Testis (tissue), 2 donors: ENCODE measurements around the gene THAP4.

ENCODE experiments used
- POLR2A ChIP-seq: fragments of 450-650 bp; IDR thresholded peaks from one replicate; pipeline ENCODE4 v1.6.1; 2017; ENCODE audit warnings: antibody characterized with exemption, mild to moderate bottlenecking, moderate library complexity
- TF ChIP-seq, protein P1 (sequence below), 3 experiments: fragments of 450-650 bp in 2 of 3; fragments of 200-600 bp in 1 of 3; sonication (generic) in 1 of 3; IDR thresholded peaks; one replicate each; pipeline ENCODE4 v1.5.1; 2016 to 2019; ENCODE audit warnings: antibody characterized with exemption in 3 of 3, mild to moderate bottlenecking in 2 of 3, moderate library complexity in 1 of 3

DNA sequence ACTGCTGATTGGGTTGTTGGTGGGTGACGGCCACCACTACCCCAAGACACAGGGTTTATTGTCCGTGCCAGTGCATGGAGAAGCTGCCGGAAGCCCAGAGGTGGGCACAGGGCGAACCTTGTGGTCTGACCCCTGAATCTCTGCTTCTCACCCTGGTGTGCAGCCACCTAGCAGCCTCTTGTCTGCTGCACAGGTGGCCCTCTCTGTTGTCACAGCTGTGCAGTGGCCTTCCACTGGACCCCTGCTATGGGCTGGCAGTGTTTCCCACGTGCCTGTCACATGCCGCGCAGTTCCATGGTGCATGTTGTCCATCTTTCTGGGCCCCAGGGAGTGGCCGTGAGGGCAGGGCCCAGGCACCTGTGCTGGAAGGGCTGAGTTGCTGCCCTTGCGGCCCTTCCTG lies 15.8 kb upstream of the THAP4 start:
- TF ChIP-seq, protein P1, sequence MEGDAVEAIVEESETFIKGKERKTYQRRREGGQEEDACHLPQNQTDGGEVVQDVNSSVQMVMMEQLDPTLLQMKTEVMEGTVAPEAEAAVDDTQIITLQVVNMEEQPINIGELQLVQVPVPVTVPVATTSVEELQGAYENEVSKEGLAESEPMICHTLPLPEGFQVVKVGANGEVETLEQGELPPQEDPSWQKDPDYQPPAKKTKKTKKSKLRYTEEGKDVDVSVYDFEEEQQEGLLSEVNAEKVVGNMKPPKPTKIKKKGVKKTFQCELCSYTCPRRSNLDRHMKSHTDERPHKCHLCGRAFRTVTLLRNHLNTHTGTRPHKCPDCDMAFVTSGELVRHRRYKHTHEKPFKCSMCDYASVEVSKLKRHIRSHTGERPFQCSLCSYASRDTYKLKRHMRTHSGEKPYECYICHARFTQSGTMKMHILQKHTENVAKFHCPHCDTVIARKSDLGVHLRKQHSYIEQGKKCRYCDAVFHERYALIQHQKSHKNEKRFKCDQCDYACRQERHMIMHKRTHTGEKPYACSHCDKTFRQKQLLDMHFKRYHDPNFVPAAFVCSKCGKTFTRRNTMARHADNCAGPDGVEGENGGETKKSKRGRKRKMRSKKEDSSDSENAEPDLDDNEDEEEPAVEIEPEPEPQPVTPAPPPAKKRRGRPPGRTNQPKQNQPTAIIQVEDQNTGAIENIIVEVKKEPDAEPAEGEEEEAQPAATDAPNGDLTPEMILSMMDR (IDR thresholded peaks at IDR 0.05), result no peak
- no peak for TF ChIP-seq POLR2A
